ENCODE data around the gene MZT2A. TPM values are rescaled to one million over a fixed set of nuclear protein-coding genes. Genes with fewer than 3 reads are reported as not detected.
"Not testable (repeated sequence)": the region's sequence is repeated elsewhere in the genome, so short reads cannot be mapped to it uniquely, and the experiment has no call there.

MZT2A gene
- total RNA-seq, 2 experiments from 2014 or later: 197 to 208 TPM

DNA sequence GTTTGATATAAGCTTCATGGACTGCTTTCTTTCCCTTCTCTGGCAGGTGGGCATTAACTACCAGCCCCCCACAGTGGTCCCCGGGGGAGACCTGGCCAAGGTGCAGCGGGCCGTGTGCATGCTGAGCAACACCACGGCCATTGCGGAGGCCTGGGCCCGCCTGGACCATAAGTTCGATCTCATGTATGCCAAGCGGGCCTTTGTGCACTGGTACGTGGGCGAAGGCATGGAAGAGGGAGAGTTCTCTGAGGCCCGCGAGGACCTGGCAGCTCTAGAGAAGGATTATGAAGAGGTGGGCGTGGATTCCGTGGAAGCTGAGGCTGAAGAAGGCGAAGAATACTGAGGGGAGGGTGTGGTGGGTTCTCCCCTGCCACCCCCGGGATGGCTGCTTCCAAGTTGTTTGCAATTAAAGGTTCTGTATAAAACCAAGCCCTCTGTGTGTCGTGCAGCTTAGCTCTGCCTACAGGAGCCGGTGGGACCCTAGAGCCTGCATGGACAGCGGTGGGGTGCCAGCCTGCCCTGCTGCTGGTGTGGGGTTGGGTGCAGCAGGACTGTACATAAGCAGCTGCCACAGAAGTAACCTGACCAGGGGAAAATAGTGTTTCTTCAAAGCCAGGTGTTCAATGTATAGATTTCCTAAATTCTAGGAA lies 9.6 kb downstream of the MZT2A start:
- H3K27ac Mint-ChIP-seq; DNase-seq; intact Hi-C loops (cut with micrococcal nuclease); POLR2A ChIA-PET; H3K27me3 Mint-ChIP-seq; H3K4me3 Mint-ChIP-seq; H3K36me3 Mint-ChIP-seq; H3K4me1 Mint-ChIP-seq (ENCODE audit: low read depth); H3K9me3 Mint-ChIP-seq: not testable (repeated sequence)
- CTCF ChIA-PET: interaction anchor here (1.1 kb wide), 1 partner anchor 9 kb away, joined by 3 read pairs; the partner anchor contains the start of gene MZT2A

DNA sequence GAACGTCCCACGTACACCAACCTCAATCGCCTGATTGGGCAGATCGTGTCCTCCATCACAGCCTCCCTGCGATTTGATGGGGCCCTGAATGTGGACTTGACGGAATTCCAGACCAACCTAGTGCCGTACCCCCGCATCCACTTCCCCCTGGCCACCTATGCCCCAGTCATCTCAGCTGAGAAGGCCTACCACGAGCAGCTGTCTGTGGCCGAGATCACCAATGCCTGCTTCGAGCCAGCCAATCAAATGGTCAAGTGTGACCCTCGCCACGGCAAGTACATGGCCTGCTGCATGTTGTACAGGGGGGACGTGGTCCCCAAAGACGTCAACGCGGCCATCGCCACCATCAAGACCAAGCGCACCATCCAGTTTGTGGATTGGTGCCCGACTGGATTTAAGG lies 11.8 kb downstream of the MZT2A start:
- H3K4me3 Mint-ChIP-seq; POLR2A ChIA-PET; H3K4me1 Mint-ChIP-seq (ENCODE audit: low read depth); H3K36me3 Mint-ChIP-seq; DNase-seq; H3K9me3 Mint-ChIP-seq; CTCF ChIA-PET; intact Hi-C loops (cut with micrococcal nuclease); H3K27me3 Mint-ChIP-seq; H3K27ac Mint-ChIP-seq: not testable (repeated sequence)

DNA sequence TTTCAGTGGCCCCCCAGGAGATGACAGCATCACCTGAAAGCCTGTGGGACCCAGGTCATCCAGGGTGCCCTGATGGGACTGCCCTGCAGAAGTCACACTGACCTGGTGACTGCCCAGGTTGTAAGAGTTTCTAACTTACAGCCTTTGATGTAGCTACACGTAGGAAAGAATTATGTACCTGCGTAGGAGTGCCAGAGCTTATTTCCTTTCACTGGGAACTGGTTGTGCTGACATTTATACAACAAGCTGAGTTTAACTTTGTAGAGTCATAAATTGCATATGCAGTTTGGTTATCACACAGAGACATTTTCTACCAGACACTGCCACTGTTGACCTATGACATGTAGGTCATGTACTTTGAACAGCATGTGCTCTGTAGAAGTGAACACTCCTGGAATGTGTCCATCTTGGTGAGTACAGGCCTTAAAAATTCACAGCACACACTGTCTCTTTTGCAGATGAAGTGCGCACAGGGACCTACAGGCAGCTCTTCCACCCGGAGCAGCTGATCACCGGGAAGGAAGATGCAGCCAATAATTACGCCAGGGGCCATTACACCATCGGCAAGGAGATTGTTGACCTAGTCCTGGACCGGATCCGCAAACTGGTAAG lies 13.2 kb downstream of the MZT2A start:
- H3K27me3 Mint-ChIP-seq; intact Hi-C loops (cut with micrococcal nuclease); H3K4me3 Mint-ChIP-seq; POLR2A ChIA-PET; CTCF ChIA-PET; H3K9me3 Mint-ChIP-seq; H3K4me1 Mint-ChIP-seq (ENCODE audit: low read depth); DNase-seq; H3K36me3 Mint-ChIP-seq; H3K27ac Mint-ChIP-seq: not testable (repeated sequence)

DNA sequence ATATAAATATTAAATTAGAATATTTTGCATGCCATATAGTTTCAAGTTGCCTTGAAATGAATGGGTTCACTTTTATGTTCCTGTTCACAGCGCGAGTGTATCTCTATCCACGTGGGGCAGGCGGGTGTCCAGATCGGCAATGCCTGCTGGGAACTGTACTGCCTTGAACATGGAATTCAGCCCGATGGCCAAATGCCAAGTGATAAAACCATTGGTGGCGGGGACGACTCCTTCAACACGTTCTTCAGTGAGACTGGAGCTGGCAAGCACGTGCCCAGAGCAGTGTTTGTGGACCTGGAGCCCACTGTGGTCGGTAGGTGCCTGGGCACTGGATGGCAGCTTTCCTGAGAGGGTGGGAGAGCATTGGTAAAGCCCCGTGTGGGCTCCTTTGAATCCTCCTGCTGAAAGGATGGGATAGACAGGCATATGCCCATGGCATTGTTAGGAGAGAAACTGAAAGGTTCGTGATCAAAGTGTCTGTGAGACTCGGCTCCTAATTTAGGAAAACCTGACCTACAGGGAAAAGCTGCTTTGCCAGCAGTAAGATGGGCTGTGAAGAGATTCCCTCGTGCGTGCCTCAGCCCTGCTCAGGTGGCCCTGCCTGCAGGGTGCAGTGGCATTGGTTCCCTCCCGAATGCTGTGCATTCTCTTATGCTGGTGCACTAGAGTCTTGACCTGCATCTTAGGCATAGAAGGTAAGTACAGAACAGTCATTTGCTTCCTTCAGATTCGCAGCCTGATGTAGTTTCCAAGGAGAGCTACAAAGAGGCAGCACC lies 13.9 kb downstream of the MZT2A start:
- CTCF ChIA-PET; H3K27me3 Mint-ChIP-seq; intact Hi-C loops (cut with micrococcal nuclease); H3K27ac Mint-ChIP-seq; POLR2A ChIA-PET; DNase-seq; H3K9me3 Mint-ChIP-seq; H3K4me1 Mint-ChIP-seq (ENCODE audit: low read depth); H3K4me3 Mint-ChIP-seq; H3K36me3 Mint-ChIP-seq: not testable (repeated sequence)

GRCh38 chr2:131477227-131477626 lies 15.0 kb downstream of the MZT2A start:
- CTCF ChIA-PET, H3K27ac Mint-ChIP-seq: not testable (repeated sequence)
- POLR2A ChIA-PET: interaction anchor here (0.7 kb wide), 1 partner anchor 60 kb away, joined by 3 read pairs; no protein-coding TSS in a partner anchor

DNA sequence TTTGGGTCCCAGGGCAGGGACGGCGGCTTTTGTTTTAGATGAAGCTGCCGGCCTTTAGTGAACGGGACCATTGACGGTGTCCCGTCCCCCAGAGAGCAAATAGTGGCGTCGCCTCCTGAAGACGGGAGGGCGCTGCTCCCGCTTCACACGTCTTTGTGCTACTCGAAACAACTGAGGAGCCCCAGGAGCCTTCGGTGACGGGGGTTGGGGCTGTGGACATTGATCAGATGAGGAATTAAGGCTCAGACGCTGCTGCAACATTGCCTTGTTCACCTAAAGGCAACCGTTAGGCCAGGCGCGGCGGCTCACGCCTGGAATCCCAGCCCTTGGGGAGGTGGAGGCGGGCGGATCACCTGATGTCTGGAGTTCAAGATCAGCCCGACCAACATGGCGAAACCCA lies 15.8 kb downstream of the MZT2A start:
- H3K27ac Mint-ChIP-seq; H3K9me3 Mint-ChIP-seq; DNase-seq; intact Hi-C loops (cut with micrococcal nuclease); H3K27me3 Mint-ChIP-seq; POLR2A ChIA-PET; H3K4me1 Mint-ChIP-seq (ENCODE audit: low read depth); CTCF ChIA-PET; H3K4me3 Mint-ChIP-seq; H3K36me3 Mint-ChIP-seq: not testable (repeated sequence)

More at GRCh38 chr2:131477227-131477626, 15.0 kb downstream of the MZT2A start:
- H3K9me3 Mint-ChIP-seq; H3K27me3 Mint-ChIP-seq; H3K4me1 Mint-ChIP-seq (ENCODE audit: low read depth); H3K36me3 Mint-ChIP-seq; DNase-seq; intact Hi-C loops (cut with micrococcal nuclease); H3K4me3 Mint-ChIP-seq: not testable (repeated sequence)

- intact Hi-C loops (cut with micrococcal nuclease): no loop called here
- no peak for DNase-seq
- Mint-ChIP-seq H3K4me1 (ENCODE audit: low read depth) (no peaks in the 10 kb centered on the region), H3K36me3 (peaks cover 7% of the 10 kb centered on the region), H3K9me3 (no peaks in the 10 kb centered on the region), H3K27me3 (no peaks in the 10 kb centered on the region), H3K27ac (no peak within 1 kb of the TSS), H3K4me3 (no peak within 1 kb of the TSS)
- CTCF ChIA-PET: no interaction called here
- POLR2A ChIA-PET: no interaction called here
Observed at GRCh38 chr2:131475831-131476230, 16.4 kb downstream of the MZT2A start, which contains the start of gene TUBA3D. Gene TUBA3D (plus strand): TSS chr2:131476119. CDS start chr2:131476200, 81 bp downstream.

GRCh38 chr2:131473266-131473665 lies 18.9 kb downstream of the MZT2A start:
- H3K4me3 Mint-ChIP-seq; H3K36me3 Mint-ChIP-seq; DNase-seq; CTCF ChIA-PET; H3K27ac Mint-ChIP-seq; H3K9me3 Mint-ChIP-seq; intact Hi-C loops (cut with micrococcal nuclease); POLR2A ChIA-PET; H3K27me3 Mint-ChIP-seq; H3K4me1 Mint-ChIP-seq (ENCODE audit: low read depth): not testable (repeated sequence)

- intact Hi-C loops (cut with micrococcal nuclease): not testable (repeated sequence)
- CTCF ChIA-PET: interaction anchor here (1.3 kb wide), 1 partner anchor 21 kb away, joined by 4 read pairs; the partner anchor contains the start of gene MZT2A
Observed at GRCh38 chr2:131471624-131472023, 20.6 kb downstream of the MZT2A start.

DNA sequence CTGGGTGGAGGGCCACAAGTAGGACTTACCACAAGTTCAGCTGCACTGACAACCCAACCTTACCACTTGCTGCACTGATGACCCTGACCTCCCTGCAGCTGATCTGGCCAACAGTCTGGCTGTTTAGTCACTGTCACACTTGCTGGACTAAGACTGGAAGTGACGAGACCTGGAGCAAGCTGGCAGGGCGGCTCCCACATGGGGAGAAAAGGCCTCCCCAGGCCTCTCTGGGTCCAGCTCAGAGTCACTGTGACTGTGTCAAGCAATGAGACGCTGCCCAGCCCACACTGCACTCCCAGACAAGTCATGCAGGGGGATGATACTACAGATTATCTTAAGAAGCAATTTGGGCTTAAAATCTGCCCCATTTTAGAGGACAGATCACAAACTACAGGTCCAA lies 21.3 kb downstream of the MZT2A start:
- H3K4me3 Mint-ChIP-seq; intact Hi-C loops (cut with micrococcal nuclease); H3K4me1 Mint-ChIP-seq (ENCODE audit: low read depth); H3K36me3 Mint-ChIP-seq; H3K9me3 Mint-ChIP-seq; H3K27me3 Mint-ChIP-seq; POLR2A ChIA-PET; H3K27ac Mint-ChIP-seq; DNase-seq; CTCF ChIA-PET: not testable (repeated sequence)

More at GRCh38 chr2:131471624-131472023, 20.6 kb downstream of the MZT2A start:
- H3K4me1 Mint-ChIP-seq (ENCODE audit: low read depth); POLR2A ChIA-PET; H3K36me3 Mint-ChIP-seq; H3K4me3 Mint-ChIP-seq; H3K9me3 Mint-ChIP-seq; DNase-seq; H3K27me3 Mint-ChIP-seq; H3K27ac Mint-ChIP-seq: not testable (repeated sequence)

GRCh38 chr2:131467722-131468121 lies 24.5 kb downstream of the MZT2A start:
- CTCF ChIA-PET: interaction anchor here (1.4 kb wide), 1 partner anchor 24 kb away, joined by 3 read pairs; the partner anchor contains the start of gene MZT2A
- DNase-seq; H3K4me3 Mint-ChIP-seq; intact Hi-C loops (cut with micrococcal nuclease); H3K9me3 Mint-ChIP-seq; H3K36me3 Mint-ChIP-seq; POLR2A ChIA-PET; H3K27ac Mint-ChIP-seq; H3K4me1 Mint-ChIP-seq (ENCODE audit: low read depth); H3K27me3 Mint-ChIP-seq: not testable (repeated sequence)

DNA sequence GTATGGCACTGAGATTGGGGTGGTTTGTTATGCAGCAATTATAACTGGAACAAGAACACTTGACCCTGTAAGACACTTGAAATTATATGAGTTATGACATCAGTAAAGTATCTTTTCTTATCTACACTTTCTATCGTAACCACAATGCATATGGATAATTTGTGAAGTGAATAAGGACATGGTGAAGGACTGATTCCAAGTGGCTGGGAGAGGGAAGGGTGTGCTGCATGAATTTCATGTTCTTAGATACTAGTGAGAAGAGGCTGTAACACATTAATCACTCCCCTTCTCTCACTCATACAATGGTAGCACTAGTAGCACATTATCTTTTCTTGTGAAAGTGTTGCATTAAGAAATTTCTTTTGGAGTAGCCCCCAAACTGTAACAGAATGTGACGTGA lies 37.3 kb downstream of the MZT2A start:
- H3K36me3 Mint-ChIP-seq; DNase-seq; H3K27ac Mint-ChIP-seq; H3K4me1 Mint-ChIP-seq (ENCODE audit: low read depth); H3K4me3 Mint-ChIP-seq; intact Hi-C loops (cut with micrococcal nuclease); H3K9me3 Mint-ChIP-seq; POLR2A ChIA-PET; CTCF ChIA-PET: not testable (repeated sequence)
- H3K27me3 Mint-ChIP-seq: peaks cover 40% of the 10 kb centered on the region
